HepG2 (cell line): ENCODE results near the gene RICTOR. TPM values are rescaled to one million over a fixed set of nuclear protein-coding genes. Genes with fewer than 3 reads are reported as not detected.

Experiments
- ARID5B ChIP-seq: IDR thresholded peaks from 2 replicates; pipeline ENCODE4 v1.4.0; 2020; ENCODE audit warnings: mild to moderate bottlenecking, missing genetic modification reagents
- CHD2 ChIP-seq: IDR thresholded peaks from 2 replicates; pipeline ENCODE4 v1.6.1; 2011; ENCODE audit warnings: low read depth, low read length, improper control_type of control experiment
- EED ChIP-seq: sonication (generic); formaldehyde crosslinking; IDR thresholded peaks from 2 replicates; pipeline ENCODE4 v1.5.0; 2020; ENCODE audit warnings: mild to moderate bottlenecking, missing genetic modification reagents
- ELF3 ChIP-seq: IDR thresholded peaks from 2 replicates; pipeline ENCODE4 v1.6.1; 2016; ENCODE audit warnings: missing genetic modification reagents, missing compliant biosample characterization
- FOXA3 ChIP-seq: IDR thresholded peaks from 2 replicates; pipeline ENCODE4 v1.6.1; 2016; ENCODE audit warnings: missing genetic modification reagents, missing compliant biosample characterization
- KDM4B ChIP-seq: sonication (generic); formaldehyde crosslinking; IDR thresholded peaks from 2 replicates; pipeline ENCODE4 v1.4.0; 2020; ENCODE audit warnings: missing genetic modification reagents
- KLF6 ChIP-seq: IDR thresholded peaks from 2 replicates; pipeline ENCODE4 v1.8.0; 2016; ENCODE audit warnings: missing biosample characterization, missing genetic modification reagents
- MAX ChIP-seq: IDR thresholded peaks from 2 replicates; pipeline ENCODE4 v1.6.1; 2012; ENCODE audit warnings: inconsistent platforms
- MTA3 ChIP-seq: sonication (generic); formaldehyde crosslinking; IDR thresholded peaks from 2 replicates; pipeline ENCODE4 v1.4.0; 2020; ENCODE audit warnings: missing genetic modification reagents
- MYC ChIP-seq: sonication (generic); formaldehyde crosslinking; IDR thresholded peaks from 2 replicates; pipeline ENCODE4 v1.9.0; 2021; ENCODE audit warnings: missing genetic modification reagents, borderline replicate concordance
- PAF1 ChIP-seq: IDR thresholded peaks from 2 replicates; pipeline ENCODE4 v1.6.1; 2016; ENCODE audit warnings: missing genetic modification reagents, missing compliant biosample characterization
- RAD21 ChIP-seq: fragments of 450-650 bp; formaldehyde crosslinking; IDR thresholded peaks from 2 replicates; pipeline ENCODE4 v1.5.0; 2020; ENCODE audit warnings: mild to moderate bottlenecking
- RAD51 ChIP-seq: fragments of 450-650 bp; IDR thresholded peaks from 2 replicates; pipeline ENCODE4 v1.6.1; 2016; ENCODE audit warnings: borderline replicate concordance
- RNF219 ChIP-seq: sonication (generic); formaldehyde crosslinking; IDR thresholded peaks from 2 replicates; pipeline ENCODE4 v1.5.0; 2020; ENCODE audit warnings: mild to moderate bottlenecking, missing genetic modification reagents
- TRIM24 ChIP-seq: sonication (generic); formaldehyde crosslinking; IDR thresholded peaks from 2 replicates; pipeline ENCODE4 v1.8.0; 2022; ENCODE audit warnings: mild to moderate bottlenecking, missing genetic modification reagents
- USF2 ChIP-seq, 2 experiments: sonication (generic) in 1 of 2; formaldehyde crosslinking in 1 of 2; IDR thresholded peaks; 2 replicates each; pipeline versions ENCODE4 v1.5.1 to v1.6.1; 2011 to 2020; ENCODE audit warnings: borderline replicate concordance in 1 of 2, low read depth in 1 of 2, low read length in 1 of 2, mild to moderate bottlenecking in 1 of 2, missing genetic modification reagents in 1 of 2, moderate library complexity in 1 of 2
- ZBTB33 ChIP-seq: sonication (generic); formaldehyde crosslinking; IDR thresholded peaks from 2 replicates; pipeline ENCODE4 v1.4.0; 2020; ENCODE audit warnings: missing genetic modification reagents
- ZFY ChIP-seq: sonication (generic); formaldehyde crosslinking; IDR thresholded peaks from 2 replicates; pipeline ENCODE4 v1.4.0; 2020; ENCODE audit warnings: missing genetic modification reagents
- ZNF605 ChIP-seq: sonication (generic); formaldehyde crosslinking; IDR thresholded peaks from 2 replicates; pipeline ENCODE4 v1.8.0; 2022; ENCODE audit warnings: mild to moderate bottlenecking, missing genetic modification reagents
- ZNF674 ChIP-seq: sonication (generic); formaldehyde crosslinking; IDR thresholded peaks from 2 replicates; pipeline ENCODE4 v1.5.0; 2020; ENCODE audit warnings: low read depth, mild to moderate bottlenecking, missing genetic modification reagents
- ZNF709 ChIP-seq: sonication (generic); formaldehyde crosslinking; IDR thresholded peaks from 2 replicates; pipeline ENCODE4 v1.5.0; 2020; ENCODE audit warnings: mild to moderate bottlenecking, missing genetic modification reagents
- polyA plus RNA-seq, 8 experiments: library from polyadenylated mRNA; depleted of rRNA in 3 of 8; stranded (reverse) in 7 of 8; unstranded in 1 of 8; fragments of >200 nt; fragmentation: Illumina TruSeq in 4 of 8; extraction: Trizol in 4 of 8; gene quantifications; 2 replicates each; pipeline versions ENCODE4 v1.2.1 to v1.2.3, GENCODE V29; 2011 to 2016; ENCODE audit warnings: low read depth in 4 of 8, missing spikeins in 1 of 8, mixed read lengths in 1 of 8; ENCODE audit not compliant: insufficient read depth in 1 of 8
- total RNA-seq, 5 experiments: library from RNA; depleted of rRNA; stranded (reverse); fragments of >200 nt; fragmentation: Illumina TruSeq; extraction: Trizol; gene quantifications; 2 replicates each; pipeline ENCODE4 v1.2.3, GENCODE V29; 2016; ENCODE audit warnings: low read depth in 1 of 5

Gene RICTOR
- total and polyA plus RNA-seq, 2 of the 13 experiments (the other 11 are each of a cell fraction or from before 2014, with no cell fraction given): 10.7 to 15.4 TPM

- peak; percentile 92 for TF ChIP-seq FOXA3 (CRISPR knock-in tag)
- TF ChIP-seq RNF219 (CRISPR knock-in tag): no peak
- TF ChIP-seq EED (CRISPR knock-in tag): no peak
- TF ChIP-seq ELF3 (CRISPR knock-in tag): peak; percentile 47
- TF ChIP-seq ARID5B (CRISPR knock-in tag): peak; percentile 89
- no peak for TF ChIP-seq ZFY (CRISPR knock-in tag)
- TF ChIP-seq USF2 (IDR thresholded peaks at IDR 0.05; ENCODE audit: low read depth, low read length): no peak
- no peak for TF ChIP-seq USF2 (CRISPR knock-in tag; IDR thresholded peaks at IDR 0.05; ENCODE audit: borderline replicate concordance)
- no peak for TF ChIP-seq MTA3 (CRISPR knock-in tag)
- no peak for TF ChIP-seq KDM4B
- peak; percentile 49; the same call in 1 of the 2 replicates for TF ChIP-seq KLF6 (CRISPR knock-in tag)
- TF ChIP-seq PAF1: no peak
- no peak for TF ChIP-seq TRIM24 (CRISPR knock-in tag)
- TF ChIP-seq ZNF709 (CRISPR knock-in tag): no peak
- no peak for TF ChIP-seq MAX
- TF ChIP-seq MYC (CRISPR knock-in tag): no peak
- no peak for TF ChIP-seq ZNF674 (CRISPR knock-in tag)
- TF ChIP-seq RAD51: no peak
- 0 out of 2 replicates have a peak, but pooled peaks have one; percentile 10 for TF ChIP-seq ZBTB33 (CRISPR knock-in tag)
- no peak for TF ChIP-seq ZNF605 (CRISPR knock-in tag)
- TF ChIP-seq RAD21: no peak
- no peak for TF ChIP-seq CHD2
Observed at GRCh38 chr5:39100851-39101396, 26.7 kb upstream of the RICTOR start (continued).
